ENCODE results near the gene SRBD1.

SRBD1 gene

GRCh38 chr2:45540942-45541341, 70.1 kb downstream of the SRBD1 start:
- DNase-seq = no peak

GRCh38 chr2:45533771-45534170, 77.3 kb downstream of the SRBD1 start:
- no peak for DNase-seq

- DNase-seq = no peak
These were observed 78.9 kb downstream of the SRBD1 start for GRCh38 chr2:45532181-45532580.

GRCh38 chr2:45524016-45524415, 87.1 kb downstream of the SRBD1 start:
- no peak for DNase-seq

GRCh38 chr2:45518546-45518945, 92.5 kb downstream of the SRBD1 start:
- no peak for DNase-seq

GRCh38 chr2:45510701-45511420, 100.2 kb downstream of the SRBD1 start:
- no peak for DNase-seq

GRCh38 chr2:45506756-45507155, 104.3 kb downstream of the SRBD1 start:
- no peak for DNase-seq

- DNase-seq = no peak
These were observed 105.9 kb downstream of the SRBD1 start for GRCh38 chr2:45505138-45505537.

- no peak for DNase-seq
These were observed 112.2 kb downstream of the SRBD1 start for GRCh38 chr2:45498661-45499550.

GRCh38 chr2:45497355-45497754, 113.7 kb downstream of the SRBD1 start:
- no peak for DNase-seq

GRCh38 chr2:45496869-45497268, 114.2 kb downstream of the SRBD1 start:
- no peak for DNase-seq

GRCh38 chr2:45494978-45495293, 116.1 kb downstream of the SRBD1 start:
- DNase-seq = no peak

GRCh38 chr2:45494275-45494977, 116.6 kb downstream of the SRBD1 start:
- peak; percentile 43 for DNase-seq

GRCh38 chr2:45484965-45485364, 126.1 kb downstream of the SRBD1 start:
- DNase-seq = no peak

GRCh38 chr2:45483997-45484396, 127.1 kb downstream of the SRBD1 start:
- DNase-seq = no peak

- no peak for DNase-seq
These were observed 133.5 kb downstream of the SRBD1 start for GRCh38 chr2:45477546-45477945.

- DNase-seq = no peak
These were observed 140.5 kb downstream of the SRBD1 start for GRCh38 chr2:45470531-45470930.

- DNase-seq = peak; percentile 82
These were observed 141.6 kb downstream of the SRBD1 start for GRCh38 chr2:45469314-45470099.

GRCh38 chr2:45468279-45468678, 142.8 kb downstream of the SRBD1 start:
- DNase-seq = no peak

- DNase-seq = no peak
These were observed 145.0 kb downstream of the SRBD1 start for GRCh38 chr2:45466053-45466452.

- DNase-seq = no peak
These were observed 150.2 kb downstream of the SRBD1 start for GRCh38 chr2:45460825-45461224.

GRCh38 chr2:45459860-45460259, 151.2 kb downstream of the SRBD1 start:
- DNase-seq = no peak

Data from NCI-H774 (cell line).